Measurements from ENCODE around the gene USH2A.

The USH2A gene

GRCh38 chr1:216422821-216423520 is at the start of gene USH2A:
USH2A (minus strand) TSS chr1:216423448; CDS start chr1:216422336, 1,112 bp downstream.
- DNase-seq, result no peak

- no peak for DNase-seq
Observed at GRCh38 chr1:216466162-216466801, 43.0 kb upstream of the USH2A start.

GRCh38 chr1:216464489-216464888 is 41.2 kb upstream of the USH2A start:
- DNase-seq, result no peak

- no peak for DNase-seq
Observed at GRCh38 chr1:216462066-216462775, 39.0 kb upstream of the USH2A start.

- DNase-seq, result no peak
Observed at GRCh38 chr1:216461466-216461865, 38.2 kb upstream of the USH2A start.

GRCh38 chr1:216459651-216460207 is 36.5 kb upstream of the USH2A start:
- no peak for DNase-seq

- DNase-seq, result no peak
Observed at GRCh38 chr1:216458812-216459211, 35.6 kb upstream of the USH2A start.

DNA sequence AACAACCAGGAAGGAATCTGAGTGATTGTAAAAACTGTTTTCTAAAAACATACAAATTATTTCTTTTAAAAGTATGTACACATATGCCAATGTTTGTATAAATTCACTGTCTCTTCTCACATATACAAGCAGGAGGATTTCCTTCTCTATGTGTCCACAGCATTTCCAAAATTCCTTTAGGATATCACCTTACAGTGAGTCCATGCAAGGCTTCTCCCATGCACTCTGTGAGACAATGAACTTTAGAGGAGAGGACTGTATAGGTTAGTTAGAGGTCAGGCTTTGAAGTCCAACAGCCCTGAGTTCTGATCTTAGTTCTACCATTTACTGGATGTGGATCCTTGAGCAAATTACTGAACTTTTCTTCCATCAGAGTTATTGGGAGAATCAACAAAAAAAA is 34.1 kb upstream of the USH2A start:
- no peak for DNase-seq

DNA sequence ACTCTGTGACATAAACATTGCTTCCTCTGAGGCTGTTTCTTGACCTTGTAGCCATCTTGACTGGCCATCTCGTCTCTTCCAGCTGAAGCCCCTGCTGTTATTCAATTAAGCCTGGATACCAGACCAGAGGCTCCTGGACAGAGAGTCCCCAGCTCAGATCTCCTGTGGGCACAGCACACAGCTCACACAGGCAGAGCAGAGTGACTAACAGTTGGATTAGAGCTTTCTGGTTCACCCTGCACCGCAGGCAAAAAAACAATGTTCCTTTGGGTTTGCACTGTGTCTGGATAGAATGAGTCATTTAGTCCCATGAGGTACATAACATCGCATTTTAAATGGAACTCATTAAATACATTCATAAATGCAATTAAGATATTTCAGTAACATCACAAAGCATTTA is 33.4 kb upstream of the USH2A start:
- DNase-seq, result no peak

- no peak for DNase-seq
Observed at GRCh38 chr1:216453777-216454176, 30.5 kb upstream of the USH2A start.

DNA sequence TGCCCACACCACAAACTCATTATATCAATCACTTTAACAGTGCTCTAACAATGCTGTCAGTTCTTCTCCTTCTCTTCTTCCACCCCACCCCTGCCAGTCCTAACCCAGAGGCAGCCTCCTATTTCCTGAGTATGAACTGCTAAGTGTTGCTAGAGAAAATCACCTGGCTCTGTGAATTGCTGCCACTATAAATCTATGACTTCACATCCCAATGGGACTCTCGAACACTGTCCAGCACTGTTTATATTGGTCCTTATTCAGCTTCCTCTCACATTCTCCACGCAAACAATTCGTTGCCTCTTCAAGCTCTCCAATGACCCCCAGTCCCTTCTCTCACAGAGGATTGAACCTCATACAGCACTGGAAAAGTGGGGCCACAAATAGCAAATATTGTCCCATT is 27.0 kb upstream of the USH2A start:
- no peak for DNase-seq

- no peak for DNase-seq
Observed at GRCh38 chr1:216448011-216448510, 24.8 kb upstream of the USH2A start.

- DNase-seq, result no peak
Observed at GRCh38 chr1:216437603-216438002, 14.4 kb upstream of the USH2A start.

DNA sequence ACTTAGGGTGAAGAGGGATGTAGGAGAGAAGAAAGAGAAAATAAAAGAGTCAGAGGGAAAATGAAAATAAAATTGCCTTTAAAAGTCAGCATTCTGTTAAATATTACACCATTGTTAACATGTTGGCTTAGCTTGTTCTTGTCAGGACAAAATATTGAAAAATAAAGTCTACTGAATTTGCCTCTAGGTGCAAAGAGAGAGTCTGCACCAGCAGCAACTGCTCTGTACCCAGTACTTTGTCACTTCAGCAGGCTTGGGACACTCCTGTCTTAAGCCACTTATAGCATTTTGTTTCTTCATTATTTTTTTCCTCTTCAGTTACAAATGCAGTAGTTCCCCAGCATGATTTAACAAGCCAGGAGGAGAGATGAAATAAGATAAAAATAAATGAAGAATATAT is 11.0 kb upstream of the USH2A start:
- no peak for DNase-seq

GRCh38 chr1:216433175-216433574 is 9.9 kb upstream of the USH2A start:
- DNase-seq, result no peak

GRCh38 chr1:216430744-216431143 is 7.5 kb upstream of the USH2A start:
- DNase-seq, result no peak

DNA sequence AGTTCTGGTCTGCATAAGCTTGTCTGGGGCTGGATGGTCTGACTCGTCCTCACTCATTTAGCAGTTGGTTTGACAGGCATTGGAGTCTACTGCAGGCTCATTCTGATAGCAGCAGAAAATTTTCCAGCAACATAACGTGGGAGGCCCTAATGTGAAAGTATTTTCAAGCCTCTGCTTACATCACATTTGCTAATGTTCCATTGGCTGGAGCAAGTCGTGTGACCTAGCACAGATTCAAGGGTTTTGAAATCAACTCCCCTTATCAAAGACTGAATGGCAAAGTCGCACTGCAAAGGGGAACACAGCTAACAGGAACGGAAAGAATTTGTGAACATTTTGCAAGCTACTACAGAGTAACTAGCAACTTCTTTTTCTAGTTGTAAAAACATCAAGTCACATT is 2.3 kb upstream of the USH2A start:
- DNase-seq, result no peak

- DNase-seq, result no peak
Observed at GRCh38 chr1:216420746-216421145, 2.5 kb downstream of the USH2A start.

- no peak for DNase-seq
Observed at GRCh38 chr1:216420263-216420662, 3.0 kb downstream of the USH2A start.

DNA sequence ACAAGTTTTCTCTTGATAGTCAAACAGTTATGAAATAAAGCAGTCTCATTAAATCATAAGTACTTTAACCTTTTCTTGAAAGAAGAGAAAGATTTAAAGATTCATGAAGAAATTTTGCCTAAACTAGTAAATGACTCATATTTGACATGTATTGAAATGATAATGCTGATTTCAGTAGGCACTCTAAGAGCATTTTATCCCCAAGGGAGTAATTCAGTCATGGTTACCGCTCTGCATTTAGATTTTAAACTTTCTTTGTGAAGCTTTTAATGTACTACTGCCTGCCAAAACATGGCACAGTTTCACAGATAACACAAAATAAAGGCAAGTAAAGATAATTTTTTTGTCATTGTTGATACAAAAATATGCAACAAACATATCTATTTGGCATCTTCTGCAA is 6.8 kb downstream of the USH2A start:
- no peak for DNase-seq

DNA sequence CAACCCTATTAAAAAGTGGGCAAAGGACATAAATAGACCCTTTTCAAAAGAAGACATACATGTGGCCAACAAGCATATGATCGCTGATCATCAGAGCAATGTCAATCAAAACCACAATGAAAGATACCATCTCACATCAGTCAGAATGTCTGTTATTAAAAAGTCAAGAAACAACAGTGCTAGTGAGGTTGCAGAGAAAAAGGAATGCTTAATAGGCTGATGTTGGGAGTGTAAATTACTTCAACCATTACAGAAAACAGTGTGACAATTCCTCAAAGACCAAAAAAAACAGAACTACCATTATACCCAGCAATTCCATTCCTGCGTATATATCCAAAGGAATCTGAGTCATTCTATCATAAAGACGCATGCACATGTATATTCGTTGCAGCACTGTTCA is 13.2 kb downstream of the USH2A start:
- no peak for DNase-seq

DNA sequence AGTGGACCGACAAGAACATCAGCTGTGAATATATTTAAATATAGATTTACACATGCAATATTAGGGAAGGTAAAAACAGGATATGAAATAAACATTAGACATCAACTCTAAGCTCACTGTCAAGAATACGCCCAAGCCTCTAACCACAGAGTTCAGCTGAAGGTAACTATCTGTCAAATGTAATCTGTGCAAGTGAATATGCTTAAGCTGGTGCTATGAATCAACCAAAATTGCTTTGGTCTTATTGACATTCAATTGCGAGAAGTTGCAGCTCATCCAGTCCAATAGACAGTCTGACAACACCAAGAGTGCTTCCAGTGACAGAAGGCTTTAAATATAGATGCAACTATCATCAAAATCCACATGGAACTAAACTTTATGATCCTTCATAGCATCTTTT is 32.3 kb downstream of the USH2A start:
- DNase-seq, result no peak

DNA sequence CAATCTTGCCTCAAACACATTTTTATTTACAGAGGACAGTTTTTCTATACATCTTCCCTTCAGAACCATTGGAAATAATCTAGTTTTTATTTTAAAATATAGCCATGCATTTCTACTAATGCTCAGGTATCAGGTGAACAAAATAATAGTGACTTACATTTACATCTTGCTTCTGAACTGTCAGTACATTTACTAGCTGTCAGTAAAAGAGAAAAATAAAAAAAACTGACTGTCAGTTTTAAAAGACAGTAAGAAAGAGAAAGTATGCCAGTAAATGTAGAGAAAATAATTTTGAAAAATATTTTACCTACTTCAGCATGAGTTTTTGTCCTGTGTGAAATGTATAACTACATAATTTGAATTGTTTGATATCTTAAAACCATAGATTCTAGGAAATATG is 33.5 kb downstream of the USH2A start:
- DNase-seq, result no peak

- no peak for DNase-seq
Observed at GRCh38 chr1:216388558-216388957, 34.7 kb downstream of the USH2A start.

Data from activated naive CD4-positive, alpha-beta T cell treated with anti-CD3 and anti-CD28 coated beads, Interleukin-2, amount 50 U/mL, for 16 hours (primary cell).